ENCODE results near the gene UCKL1.
A peak's percentile ranks its signal among the peaks of the same experiment; 100 is the strongest.
"Not testable (repeated sequence)": the region's sequence is repeated elsewhere in the genome, so short reads cannot be mapped to it uniquely, and the experiment has no call there.

UCKL1 gene

GRCh38 chr20:63942969-63943807, 13.0 kb downstream of the UCKL1 start:
- no peak for DNase-seq

DNA sequence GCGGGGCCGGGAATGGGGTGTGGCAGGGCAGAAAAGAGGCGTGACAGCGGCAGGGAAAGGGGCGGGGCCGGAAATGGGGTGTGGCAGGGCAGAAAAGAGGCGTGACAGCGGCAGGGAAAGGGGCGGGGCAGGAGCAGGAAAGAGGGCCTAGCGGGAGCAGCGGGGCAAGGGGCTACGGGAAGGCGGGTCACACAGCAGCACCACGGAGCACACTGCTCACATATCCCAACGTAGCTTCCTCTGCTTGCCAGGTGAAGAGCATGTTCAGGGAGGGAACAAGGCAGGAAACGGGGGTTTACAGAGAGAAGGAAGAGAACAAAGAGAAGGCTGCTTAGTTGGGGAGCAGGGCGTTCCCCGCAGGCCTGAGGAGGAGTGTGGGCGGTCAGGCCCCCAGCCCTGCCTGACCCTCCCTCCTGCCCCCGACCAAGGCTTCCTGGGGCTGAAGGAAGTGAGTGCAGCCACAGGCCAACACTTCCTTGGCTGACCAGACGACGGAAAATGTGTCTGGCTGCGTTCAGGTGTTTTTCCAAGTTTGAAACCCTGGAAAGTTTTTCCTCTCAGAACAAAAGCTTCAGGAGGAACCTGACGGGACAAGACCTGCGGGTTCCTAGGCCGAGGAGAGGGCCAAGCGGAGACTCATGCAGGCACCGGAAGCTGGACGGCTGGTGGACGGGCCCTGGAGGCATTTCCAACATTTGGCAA, 13.8 kb downstream of the UCKL1 start:
- peak in 1 of 2 donors; percentile 45 for DNase-seq

GRCh38 chr20:63941282-63942081, 14.7 kb downstream of the UCKL1 start:
- peak; percentile 87 to 88 for DNase-seq

- DNase-seq, result no peak
Observed at GRCh38 chr20:63940472-63941266, 15.5 kb downstream of the UCKL1 start.

GRCh38 chr20:63940071-63940471, 16.1 kb downstream of the UCKL1 start:
- no peak for DNase-seq

DNA sequence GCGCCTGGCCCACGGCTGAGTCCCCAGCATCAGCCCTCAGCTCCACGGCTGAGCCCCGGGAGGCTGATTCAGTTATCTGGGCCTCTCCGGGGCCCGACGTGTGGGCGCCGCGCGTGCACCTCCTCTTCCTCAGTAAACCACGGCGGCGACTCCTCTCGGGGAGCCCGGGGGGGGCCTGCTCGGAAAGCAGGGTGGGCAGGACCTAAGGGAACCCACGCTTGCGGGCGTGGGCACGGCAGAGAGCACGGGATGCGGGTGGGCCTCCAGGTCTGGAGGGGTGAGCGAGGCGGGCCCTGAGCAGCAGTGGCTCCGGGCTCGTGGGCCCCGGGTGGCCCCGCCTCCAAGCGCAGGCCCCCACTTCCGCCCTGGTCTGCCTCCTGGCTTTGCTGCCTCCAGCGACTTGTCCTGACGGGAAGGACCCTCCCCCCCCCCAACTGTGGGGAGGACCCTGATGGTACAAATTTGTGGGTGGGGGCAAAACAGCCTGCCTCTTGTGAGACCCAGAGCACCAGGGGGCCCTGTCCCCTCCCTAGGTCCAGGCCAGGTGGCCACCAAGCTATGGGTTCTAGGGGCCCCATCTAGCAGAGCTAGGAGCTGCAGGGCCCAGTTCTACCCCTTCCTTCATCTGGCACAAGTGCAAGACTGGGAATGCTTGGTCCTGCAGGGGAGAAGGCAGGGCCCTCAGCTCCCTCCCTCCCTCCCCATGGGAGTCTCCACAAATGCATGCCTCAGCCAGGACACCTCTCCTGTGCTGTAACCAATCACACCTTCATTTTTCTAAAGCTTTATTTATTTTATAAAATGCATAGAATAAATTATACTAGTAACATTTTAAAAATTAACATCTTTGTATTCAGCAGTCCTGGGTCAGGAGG, 16.9 kb downstream of the UCKL1 start:
- DNase-seq, result no peak

DNA sequence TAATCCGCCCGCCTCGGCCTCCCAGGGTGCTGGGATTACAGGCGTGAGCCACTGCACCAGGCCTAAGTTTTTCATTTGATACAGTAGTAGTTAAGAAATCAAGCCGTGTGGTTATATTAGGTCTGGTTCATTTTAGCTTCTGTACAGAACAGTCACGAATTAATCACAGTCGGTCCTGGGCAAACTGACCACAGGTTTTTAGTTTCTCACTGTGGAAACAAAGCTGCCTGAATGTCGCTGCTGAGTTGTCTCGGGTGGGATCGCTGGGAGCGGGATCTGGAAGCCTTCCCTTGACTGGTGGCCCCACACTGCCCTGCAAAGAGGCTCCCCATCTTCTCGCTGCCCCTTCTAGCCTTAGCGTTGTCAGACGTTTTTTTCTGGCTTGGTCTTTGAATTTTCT, 18.6 kb downstream of the UCKL1 start:
- no peak for DNase-seq

GRCh38 chr20:63935447-63935846, 20.8 kb downstream of the UCKL1 start:
- no peak for DNase-seq

- no peak for DNase-seq
Observed at GRCh38 chr20:63934271-63935068, 21.7 kb downstream of the UCKL1 start.

DNA sequence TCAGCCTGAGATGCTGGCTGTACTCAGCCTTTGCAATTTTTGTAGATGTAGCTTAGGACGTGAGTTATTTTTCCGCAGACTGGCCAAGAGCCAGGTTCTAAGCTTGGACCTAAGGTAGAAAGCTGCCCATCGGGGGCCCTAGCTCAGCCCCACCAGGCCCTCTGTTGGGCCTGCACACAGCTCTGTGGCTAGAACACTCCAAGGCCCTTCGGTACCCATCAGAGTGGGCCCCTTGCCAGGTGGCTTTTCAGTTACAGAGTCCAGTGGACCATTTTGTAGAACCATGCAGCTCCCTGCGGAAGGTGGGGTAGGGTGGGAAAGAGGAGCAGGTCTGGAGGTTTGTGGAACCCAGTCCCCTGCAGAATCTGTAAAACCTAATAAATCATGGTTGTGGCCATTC, 22.6 kb downstream of the UCKL1 start:
- DNase-seq, result no peak

- no peak for DNase-seq
Observed at GRCh38 chr20:63932606-63933160, 23.5 kb downstream of the UCKL1 start.

DNA sequence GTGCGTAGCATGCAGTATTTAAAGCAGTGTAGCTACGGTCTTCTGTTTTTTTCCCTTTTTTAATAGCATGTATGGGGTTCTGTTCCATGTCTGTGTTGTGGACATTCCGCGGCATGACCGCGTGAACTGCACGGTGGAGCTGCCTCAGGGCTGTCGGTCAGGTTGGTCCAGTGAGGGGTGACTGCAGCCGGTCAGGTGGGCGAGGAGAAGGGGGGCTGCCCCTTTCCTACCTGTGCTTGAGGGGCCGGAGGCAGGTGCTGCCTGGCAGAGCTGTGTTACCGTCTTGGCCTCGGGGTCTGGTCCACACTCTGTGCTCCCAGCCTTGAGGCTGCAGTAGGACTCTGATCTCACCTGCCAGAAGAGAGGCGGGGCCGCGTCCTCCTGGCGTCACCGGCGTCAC, 24.5 kb downstream of the UCKL1 start:
- DNase-seq, result no peak

GRCh38 chr20:63930971-63931553, 25.2 kb downstream of the UCKL1 start:
- no peak for DNase-seq

GRCh38 chr20:63929473-63929883, 26.7 kb downstream of the UCKL1 start:
- DNase-seq, result not testable (repeated sequence)

DNA sequence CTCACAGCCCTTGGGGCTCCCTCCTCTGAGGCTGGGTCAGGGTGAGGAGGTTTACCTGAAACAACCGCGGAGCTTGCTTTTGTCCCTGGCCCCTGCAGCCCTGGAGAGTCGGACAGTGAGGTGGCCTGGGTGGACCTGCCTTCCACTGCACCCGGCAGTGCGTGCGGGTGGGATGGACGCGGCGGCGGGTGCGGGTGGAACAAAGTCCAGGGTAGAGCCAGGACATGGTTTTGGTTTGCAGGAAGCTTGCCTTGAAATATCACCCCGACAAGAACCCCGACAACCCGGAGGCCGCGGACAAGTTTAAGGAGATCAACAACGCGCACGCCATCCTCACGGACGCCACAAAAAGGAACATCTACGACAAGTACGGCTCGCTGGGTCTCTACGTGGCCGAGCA, 27.1 kb downstream of the UCKL1 start:
- no peak for DNase-seq

DNA sequence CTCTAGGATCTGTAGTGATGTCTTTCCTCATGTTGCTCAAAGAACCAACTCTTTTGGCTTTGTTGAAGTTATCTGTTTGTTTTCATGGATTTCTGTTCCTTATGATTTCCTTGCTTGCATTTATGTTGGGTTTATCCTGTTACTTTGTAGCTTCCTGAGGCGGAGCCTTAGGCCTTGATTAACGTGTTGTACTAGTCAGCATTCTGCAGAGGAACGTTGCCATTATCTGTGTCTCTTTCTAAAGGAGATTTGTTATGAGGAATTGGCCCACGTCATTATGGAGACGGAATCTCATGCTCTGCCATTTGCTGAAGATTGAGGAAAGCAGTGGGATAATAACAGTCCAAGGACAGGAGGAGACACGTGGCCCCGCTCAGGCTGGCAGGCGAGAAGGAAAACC, 29.9 kb downstream of the UCKL1 start:
- DNase-seq, result no peak

DNA sequence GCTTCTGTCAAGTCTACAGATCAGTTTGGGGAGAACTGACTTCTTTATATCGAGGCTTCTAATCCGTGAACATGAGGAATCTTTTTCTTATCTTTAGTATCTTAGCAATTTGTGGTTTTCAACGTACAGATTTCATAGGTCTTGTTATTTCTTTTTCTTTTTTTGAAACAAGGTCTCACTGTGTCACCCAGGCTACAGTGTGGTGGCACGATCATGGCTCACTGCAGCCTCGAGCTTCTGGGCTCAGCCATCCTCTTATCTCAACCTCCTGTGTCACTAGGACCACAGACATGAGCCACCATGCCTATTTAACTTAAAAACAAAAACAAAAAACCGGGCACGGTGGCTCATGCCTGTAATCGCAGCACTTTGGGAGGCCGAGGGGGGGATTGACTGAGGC, 32.0 kb downstream of the UCKL1 start:
- no peak for DNase-seq

- DNase-seq, result no peak
Observed at GRCh38 chr20:63923651-63924050, 32.6 kb downstream of the UCKL1 start.

- no peak for DNase-seq
Observed at GRCh38 chr20:63920226-63920625, 36.0 kb downstream of the UCKL1 start.

- DNase-seq, result no peak
Observed at GRCh38 chr20:63919130-63919529, 37.1 kb downstream of the UCKL1 start.

Measured in CD4-positive, alpha-beta T cell treated with Interleukin-4 for 1 hour (primary cell).